Measurements from ENCODE around the gene GPR15LG. TPM values are rescaled to one million over a fixed set of nuclear protein-coding genes. Genes with fewer than 3 reads are reported as not detected.

The GPR15LG gene
- total RNA-seq, 1 donor from 2014 or later = 98.0 TPM

DNA sequence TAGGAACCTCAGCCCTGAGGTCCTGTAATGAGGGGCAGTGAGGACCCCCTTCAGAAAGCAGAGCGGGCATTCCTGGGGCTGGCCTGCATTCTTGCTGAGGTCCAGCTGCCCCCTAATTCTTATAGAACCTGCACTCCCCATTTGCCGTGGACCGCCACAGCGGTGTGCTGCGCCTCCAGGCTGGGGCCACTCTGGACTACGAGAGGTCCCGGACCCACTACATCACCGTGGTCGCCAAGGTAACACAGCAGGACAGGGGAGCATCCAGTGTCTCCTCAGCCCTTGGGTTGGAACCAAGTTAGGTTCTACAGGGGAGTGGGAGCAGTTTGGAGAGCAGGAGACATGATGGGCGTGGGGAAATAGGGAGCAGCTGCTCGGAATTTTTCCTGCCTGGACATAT, 28.1 kb downstream of the GPR15LG start:
- H3K36me3 ChIP-seq = no peaks in the 10 kb centered on the region
- intact Hi-C loops (cut with DNase I) = no loop called here
- H3K4me3 ChIP-seq = no peak overlapping the region
- no peak overlapping the region for H3K27ac ChIP-seq
- no peaks in the 10 kb centered on the region for H3K27me3 ChIP-seq
- TF ChIP-seq, protein P1, sequence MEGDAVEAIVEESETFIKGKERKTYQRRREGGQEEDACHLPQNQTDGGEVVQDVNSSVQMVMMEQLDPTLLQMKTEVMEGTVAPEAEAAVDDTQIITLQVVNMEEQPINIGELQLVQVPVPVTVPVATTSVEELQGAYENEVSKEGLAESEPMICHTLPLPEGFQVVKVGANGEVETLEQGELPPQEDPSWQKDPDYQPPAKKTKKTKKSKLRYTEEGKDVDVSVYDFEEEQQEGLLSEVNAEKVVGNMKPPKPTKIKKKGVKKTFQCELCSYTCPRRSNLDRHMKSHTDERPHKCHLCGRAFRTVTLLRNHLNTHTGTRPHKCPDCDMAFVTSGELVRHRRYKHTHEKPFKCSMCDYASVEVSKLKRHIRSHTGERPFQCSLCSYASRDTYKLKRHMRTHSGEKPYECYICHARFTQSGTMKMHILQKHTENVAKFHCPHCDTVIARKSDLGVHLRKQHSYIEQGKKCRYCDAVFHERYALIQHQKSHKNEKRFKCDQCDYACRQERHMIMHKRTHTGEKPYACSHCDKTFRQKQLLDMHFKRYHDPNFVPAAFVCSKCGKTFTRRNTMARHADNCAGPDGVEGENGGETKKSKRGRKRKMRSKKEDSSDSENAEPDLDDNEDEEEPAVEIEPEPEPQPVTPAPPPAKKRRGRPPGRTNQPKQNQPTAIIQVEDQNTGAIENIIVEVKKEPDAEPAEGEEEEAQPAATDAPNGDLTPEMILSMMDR (IDR thresholded peaks at IDR 0.05) = no peak
- TF ChIP-seq POLR2A (IDR thresholded peaks at IDR 0.05) (no peak), POLR2AphosphoS5 (IDR thresholded peaks at IDR 0.05; ENCODE audit: insufficient read depth in 1 of 2, low read depth in 1 of 2) (no peak)
- no peak for DNase-seq (ENCODE audit: extremely low spot score in 2 of 2)
- no peaks in the 10 kb centered on the region for H3K9me3 ChIP-seq
- no peaks in the 10 kb centered on the region for H3K4me1 ChIP-seq

DNA sequence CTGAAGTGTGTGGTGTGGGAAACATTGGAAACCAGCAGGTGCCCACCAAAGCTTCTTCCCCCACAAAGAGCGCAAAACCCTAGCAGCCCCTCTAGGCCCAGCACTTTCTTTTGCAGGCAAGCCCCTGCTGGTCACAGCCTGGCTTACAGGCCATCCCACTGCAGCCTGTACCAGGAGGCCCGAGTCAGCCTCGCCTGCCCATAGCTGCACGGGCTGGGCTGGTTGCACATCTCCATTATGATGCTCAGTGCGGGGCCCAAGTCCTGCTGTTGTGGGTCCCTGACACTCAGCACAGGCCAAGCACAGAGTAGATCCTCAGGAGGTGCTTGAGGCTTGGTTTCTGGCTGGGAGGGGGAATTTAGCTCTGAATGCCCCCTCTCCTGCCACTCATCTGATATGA, 28.7 kb downstream of the GPR15LG start:
- Histone ChIP-seq H3K4me1 (no peaks in the 10 kb centered on the region), H3K4me3 (no peak overlapping the region), H3K36me3 (no peaks in the 10 kb centered on the region), H3K27ac (no peak overlapping the region), H3K9me3 (no peaks in the 10 kb centered on the region), H3K27me3 (no peaks in the 10 kb centered on the region)
- TF ChIP-seq, protein P1 (IDR thresholded peaks at IDR 0.05) = no peak
- TF ChIP-seq POLR2AphosphoS5 (IDR thresholded peaks at IDR 0.05; ENCODE audit: insufficient read depth in 1 of 2, low read depth in 1 of 2) (no peak), POLR2A (IDR thresholded peaks at IDR 0.05) (no peak)
- no peak for DNase-seq (ENCODE audit: extremely low spot score in 2 of 2)
- intact Hi-C loops (cut with DNase I) = no loop called here

DNA sequence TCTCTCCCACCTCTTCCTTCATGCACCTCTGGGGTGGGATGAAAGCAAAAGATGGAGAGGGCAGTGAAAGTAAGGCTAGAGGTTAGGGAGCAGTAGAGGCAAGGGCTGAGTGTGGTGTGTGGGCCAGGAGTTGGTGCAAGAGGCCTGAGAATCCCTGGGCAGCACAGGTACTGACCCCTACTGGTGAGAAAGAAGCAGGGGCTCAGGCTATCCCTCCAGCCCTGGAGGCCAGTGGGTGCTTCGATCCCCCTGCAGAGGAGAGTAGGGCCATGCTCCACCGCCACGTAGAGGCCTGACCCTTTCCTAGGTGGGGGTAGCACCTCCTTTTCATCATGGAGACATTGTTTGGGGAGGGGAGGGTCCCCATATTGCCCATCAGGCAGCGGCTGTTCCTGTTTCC, 30.5 kb downstream of the GPR15LG start:
- no peaks in the 10 kb centered on the region for H3K27me3 ChIP-seq
- intact Hi-C loops (cut with DNase I) = no loop called here
- no peaks in the 10 kb centered on the region for H3K4me1 ChIP-seq

DNA sequence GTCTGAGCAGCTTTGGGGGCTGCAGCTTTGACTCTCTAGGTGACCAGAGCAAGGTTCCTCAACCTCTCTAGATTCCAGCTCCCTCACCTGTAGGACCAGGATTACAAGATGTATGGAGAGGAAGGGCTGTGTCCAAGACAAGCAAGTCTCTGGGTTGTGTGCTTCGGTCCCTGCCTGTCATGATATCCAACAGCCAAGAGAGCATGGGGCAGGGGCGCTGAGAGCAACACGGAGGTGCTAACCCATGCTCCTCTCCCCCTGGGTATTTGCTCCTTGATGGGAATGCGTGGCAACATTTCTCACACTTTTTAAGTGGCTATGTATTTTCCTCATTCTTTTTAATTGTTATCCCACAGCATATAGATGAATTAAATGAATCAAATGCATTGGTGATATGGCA, 31.0 kb downstream of the GPR15LG start:
- Histone ChIP-seq H3K4me3 (no peak overlapping the region), H3K27me3 (no peaks in the 10 kb centered on the region), H3K4me1 (no peaks in the 10 kb centered on the region), H3K27ac (no peak overlapping the region), H3K9me3 (no peaks in the 10 kb centered on the region), H3K36me3 (no peaks in the 10 kb centered on the region)
- no peak for TF ChIP-seq POLR2AphosphoS5 (IDR thresholded peaks at IDR 0.05; ENCODE audit: insufficient read depth in 1 of 2, low read depth in 1 of 2)
- TF ChIP-seq, protein P1 (IDR thresholded peaks at IDR 0.05) = no peak
- no peak for TF ChIP-seq POLR2A (IDR thresholded peaks at IDR 0.05)
- no peak for DNase-seq (ENCODE audit: extremely low spot score in 2 of 2)
- intact Hi-C loops (cut with DNase I) = no loop called here

More for the DNA sequence above, 30.5 kb downstream of the GPR15LG start:
- Histone ChIP-seq H3K4me3 (no peak overlapping the region), H3K36me3 (no peaks in the 10 kb centered on the region), H3K9me3 (no peaks in the 10 kb centered on the region), H3K27ac (no peak overlapping the region)
- TF ChIP-seq POLR2AphosphoS5 (IDR thresholded peaks at IDR 0.05; ENCODE audit: insufficient read depth in 1 of 2, low read depth in 1 of 2) (no peak), POLR2A (IDR thresholded peaks at IDR 0.05) (no peak)
- TF ChIP-seq, protein P1 (IDR thresholded peaks at IDR 0.05) = no peak
- no peak for DNase-seq (ENCODE audit: extremely low spot score in 2 of 2)

DNA sequence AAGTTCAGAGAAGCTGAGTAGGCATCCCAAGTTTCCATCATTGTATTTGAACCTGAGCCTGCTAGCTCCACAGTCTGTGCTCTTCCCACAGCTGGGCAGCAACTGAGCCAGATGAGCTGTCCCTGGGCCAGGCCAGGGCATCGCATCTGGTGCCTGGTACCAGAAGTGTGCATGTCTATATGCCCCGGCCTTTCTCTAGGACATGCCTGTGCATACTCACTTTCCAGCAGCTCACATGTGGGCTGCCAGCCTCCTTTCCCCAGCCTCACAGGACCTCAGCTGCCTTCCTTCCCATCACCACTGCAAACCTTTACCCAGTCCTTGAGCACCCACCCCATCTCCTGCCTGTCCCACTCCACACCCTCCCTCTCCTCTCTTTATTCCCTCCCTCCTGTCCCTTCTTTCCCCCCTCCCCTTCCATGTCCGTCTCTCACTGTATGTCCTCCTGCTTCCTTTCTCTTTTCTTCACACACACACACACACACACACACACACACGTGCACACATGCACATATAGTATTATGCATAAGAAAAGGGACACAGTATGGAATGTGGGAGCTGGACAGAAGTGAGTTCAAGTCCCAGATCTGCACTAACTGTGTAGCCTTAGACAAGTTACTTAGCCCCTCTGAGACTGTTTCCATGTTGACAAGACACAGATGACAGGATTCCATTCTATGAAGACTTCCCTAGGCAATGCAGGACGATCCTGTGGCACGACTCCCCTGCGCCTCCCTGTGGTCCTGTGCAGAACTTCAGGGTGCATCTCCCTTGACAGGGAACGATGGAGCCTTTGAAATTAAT, 31.6 kb downstream of the GPR15LG start:
- Histone ChIP-seq H3K27ac (no peak overlapping the region), H3K4me1 (no peaks in the 10 kb centered on the region), H3K4me3 (no peak overlapping the region), H3K9me3 (no peaks in the 10 kb centered on the region), H3K36me3 (no peaks in the 10 kb centered on the region), H3K27me3 (no peaks in the 10 kb centered on the region)
- intact Hi-C loops (cut with DNase I) = no loop called here
- DNase-seq (ENCODE audit: extremely low spot score in 2 of 2) = no peak
- TF ChIP-seq, protein P1 (IDR thresholded peaks at IDR 0.05) = peak; percentile 32 to 39 (median 35)
- no peak for TF ChIP-seq POLR2AphosphoS5 (IDR thresholded peaks at IDR 0.05; ENCODE audit: insufficient read depth in 1 of 2, low read depth in 1 of 2)
